GDM1 (cell line): ENCODE data around the gene WIPI1.
"Not testable (repeated sequence)": the region's sequence is repeated elsewhere in the genome, so short reads cannot be mapped to it uniquely, and the experiment has no call there.

ENCODE experiments used
- DNase-seq: peaks from one replicate; lab custom pipeline; 2025; lab: John Stamatoyannopoulos, UW

WIPI1 gene

DNA sequence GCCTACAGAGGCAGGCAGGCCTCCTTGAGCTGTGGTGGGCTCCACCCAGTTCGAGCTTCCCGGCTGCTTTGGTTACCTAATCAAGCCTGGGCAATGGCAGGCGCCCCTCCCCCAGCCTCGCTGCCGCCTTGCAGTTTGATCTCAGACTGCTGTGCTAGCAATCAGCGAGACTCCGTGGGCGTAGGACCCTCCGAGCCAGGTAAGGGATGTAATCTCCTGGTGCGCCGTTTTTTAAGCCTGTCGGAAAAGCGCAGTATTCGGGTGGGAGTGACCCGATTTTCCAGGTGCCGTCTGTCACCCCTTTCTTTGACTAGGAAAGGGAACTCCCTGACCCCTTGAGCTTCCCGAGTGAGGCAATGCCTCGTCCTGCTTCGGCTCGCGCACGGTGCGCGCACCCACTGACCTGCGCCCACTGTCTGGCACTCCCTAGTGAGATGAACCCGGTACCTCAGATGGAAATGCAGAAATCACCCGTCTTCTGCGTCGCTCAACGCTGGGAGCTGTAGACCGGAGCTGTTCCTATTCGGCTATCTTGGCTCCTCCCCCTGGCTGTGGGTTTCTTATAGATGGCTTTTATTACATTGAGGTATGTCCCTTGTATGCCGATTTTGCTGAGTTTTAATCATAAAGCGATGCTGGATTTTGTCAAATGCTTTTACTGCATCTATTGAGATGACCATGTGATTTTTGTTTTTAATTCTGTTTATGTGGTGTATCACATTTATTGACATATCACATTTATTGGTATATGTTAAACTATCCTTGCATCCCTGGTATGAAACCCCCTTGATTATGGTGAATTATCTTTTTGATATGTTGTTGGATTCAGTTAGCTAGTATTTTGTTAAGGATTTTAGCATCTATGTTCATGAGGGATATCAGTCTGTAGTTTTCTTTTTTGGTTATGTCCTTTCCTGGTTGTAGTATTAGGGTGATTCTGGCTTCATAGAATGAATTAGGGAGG, 43.4 kb downstream of the WIPI1 start:
- not testable (repeated sequence) for DNase-seq

DNA sequence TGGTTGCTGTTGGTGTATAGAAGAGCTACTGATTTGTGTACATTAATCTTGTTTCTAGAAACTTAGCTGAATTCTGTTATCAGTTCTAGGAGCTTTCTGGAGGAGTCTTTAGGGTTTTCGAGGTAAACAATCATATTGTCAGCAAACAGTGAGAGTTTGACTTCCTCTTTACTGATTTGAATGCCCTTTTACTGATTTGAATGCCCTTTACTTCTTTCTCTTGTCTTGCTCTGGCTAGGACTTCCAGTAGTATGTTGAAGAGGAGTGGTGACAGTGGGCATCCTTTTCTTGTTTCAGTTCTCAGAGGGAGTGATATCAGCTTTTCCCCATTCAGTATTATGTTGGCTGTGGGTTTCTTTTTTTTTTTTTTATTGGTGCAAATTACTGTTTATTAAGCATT, 49.6 kb downstream of the WIPI1 start:
- DNase-seq, result not testable (repeated sequence)

DNA sequence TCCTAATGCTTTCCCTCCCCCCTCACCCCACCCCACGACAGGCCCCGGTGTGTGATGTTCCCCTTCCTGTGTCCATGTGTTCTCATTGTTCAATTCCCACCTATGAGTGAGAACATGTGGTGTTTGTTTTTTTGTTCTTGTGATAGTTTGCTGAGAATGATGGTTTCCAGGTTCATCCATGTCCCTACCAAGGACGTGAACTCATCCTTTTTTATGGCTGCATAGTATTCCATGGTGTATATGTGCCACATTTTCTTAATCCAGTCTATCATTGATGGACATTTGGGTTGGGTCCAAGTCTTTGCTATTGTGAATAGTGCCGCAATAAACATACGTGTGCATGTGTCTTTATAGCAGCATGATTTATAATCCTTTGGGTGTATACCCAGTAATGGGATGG, 53.5 kb downstream of the WIPI1 start:
- not testable (repeated sequence) for DNase-seq

DNA sequence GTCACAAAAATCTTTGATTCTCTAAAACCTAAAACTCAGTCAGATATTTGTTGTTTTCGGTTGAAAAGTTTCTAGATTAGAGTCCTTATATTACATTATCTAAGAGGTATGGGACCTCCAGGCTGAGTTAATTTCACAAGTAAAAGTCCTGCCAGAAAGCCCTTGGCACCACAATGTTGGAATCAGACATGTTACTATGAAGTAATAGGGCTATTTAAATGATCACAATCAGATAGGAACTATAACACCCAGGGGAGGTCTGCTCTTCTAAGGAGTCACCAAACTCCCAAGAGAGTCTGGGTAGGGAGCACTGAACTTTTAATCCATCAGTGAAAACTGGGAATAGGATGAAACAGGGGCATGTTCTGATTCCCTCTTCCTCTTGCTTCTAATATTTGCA, 54.2 kb downstream of the WIPI1 start:
- DNase-seq, result no peak

DNA sequence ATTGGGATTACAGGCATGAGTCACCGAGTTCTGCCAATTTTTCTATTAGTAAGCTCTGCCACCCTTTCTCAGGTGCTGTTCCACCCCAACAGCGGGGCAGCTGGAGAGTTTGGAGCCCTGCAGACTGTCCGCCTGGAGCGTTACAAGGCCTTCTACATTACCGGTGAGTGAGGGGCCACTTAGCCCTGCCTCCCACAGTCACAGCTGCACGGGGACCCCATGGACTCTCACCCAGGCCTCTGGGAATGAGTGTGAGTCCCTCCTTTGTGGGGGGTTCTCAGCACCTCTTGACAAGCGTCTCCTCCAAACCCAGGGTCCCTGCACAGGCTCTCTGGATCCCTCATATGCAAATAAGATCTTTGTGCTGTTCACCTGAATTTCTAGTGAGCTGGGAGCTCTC, 56.0 kb downstream of the WIPI1 start:
- no peak for DNase-seq

DNA sequence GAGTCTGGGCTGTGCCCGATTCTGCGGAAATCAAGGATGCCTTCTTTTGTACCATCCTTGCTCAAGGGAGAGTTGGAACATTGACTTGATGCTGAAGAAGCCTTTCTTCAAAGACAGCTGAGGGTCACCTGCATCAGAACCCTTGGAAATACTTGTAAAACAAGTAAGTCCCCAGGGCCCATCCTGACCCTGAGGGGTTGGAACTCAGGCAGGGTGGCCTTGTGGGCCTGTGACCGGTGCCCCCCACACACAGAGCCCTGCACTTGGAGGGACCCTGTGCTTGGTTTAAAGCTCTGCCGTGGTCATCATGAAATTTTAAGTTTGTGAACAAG, 56.9 kb downstream of the WIPI1 start:
- no peak for DNase-seq

DNA sequence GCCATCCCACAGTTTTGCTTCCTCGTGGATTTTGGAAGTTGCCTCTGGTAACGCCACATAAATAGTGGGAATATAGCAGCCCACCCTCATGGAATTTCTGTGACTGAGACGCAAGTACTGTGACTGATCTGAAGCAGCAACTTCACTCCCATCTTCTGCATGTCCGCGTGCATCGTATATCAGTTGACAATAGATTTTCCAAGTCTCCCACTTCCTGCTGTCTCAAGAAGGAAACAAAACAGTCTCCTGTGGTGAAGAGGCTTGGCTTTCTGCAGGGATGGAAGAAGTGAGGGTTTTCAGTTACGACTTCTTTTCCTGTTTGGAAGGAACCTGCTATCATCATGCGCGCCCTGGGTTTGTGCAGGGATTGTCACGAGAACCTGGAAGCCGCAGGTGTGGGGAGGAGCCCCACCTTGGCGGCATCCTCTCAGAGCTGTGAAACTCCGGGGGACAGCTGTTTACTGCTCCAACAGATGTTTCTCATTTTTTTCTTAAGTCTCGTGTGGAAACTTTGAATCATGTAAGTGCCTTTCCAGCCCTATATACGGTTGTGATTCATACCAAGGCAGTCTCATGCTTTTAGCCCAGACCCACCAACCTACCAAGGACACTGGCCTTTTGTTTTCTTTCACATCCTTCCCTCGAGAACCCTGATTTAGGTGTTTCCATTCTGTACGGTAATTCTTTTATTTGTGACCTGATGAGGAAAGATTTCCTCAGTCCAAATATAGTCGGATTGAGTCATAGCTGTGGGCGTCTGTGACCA, 57.5 kb downstream of the WIPI1 start:
- DNase-seq, result no peak

DNA sequence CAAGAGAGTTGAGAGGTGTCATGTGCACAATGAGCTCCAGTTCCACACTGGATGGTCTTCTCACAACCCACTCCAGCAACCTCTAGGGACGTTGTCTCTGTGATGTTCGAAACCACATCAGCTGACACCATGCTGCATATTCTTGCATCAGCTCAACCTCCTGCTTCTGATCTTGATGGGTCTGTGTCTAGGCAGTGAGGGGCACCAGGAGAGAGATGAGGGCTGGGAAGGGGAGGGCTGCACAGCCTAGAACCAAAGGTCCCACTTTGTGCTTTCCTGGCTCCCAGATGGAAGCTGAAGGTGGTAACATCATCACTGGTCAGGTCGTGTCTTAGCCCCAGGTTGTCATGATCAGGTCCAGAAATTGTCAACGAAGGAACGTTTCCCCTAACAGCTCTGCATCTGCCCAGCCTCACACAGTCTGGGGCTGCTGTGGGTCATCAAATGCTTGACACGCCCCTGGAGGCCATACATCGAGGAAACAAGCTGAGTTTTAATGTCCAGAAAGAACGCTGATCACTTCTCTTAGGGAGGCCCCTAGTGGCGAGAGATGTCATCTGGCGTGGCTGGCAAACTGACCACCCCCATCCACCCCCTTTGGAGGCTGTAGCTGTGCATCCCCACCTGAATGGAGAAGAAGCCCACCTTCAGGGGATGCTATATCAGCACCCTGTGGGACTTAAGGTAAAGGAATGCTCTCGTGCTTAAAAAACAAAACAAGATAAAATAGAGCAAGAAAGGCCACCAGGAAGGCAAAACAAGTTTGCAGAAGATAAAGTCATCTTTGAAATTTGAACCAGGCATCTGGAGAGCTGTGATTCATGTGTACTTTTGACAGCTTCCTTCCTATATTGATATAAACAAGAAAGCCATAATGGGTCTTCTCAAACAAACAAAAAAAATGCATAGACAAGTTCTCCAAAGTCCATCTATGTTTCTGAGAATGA, 58.3 kb downstream of the WIPI1 start:
- DNase-seq, result no peak

DNA sequence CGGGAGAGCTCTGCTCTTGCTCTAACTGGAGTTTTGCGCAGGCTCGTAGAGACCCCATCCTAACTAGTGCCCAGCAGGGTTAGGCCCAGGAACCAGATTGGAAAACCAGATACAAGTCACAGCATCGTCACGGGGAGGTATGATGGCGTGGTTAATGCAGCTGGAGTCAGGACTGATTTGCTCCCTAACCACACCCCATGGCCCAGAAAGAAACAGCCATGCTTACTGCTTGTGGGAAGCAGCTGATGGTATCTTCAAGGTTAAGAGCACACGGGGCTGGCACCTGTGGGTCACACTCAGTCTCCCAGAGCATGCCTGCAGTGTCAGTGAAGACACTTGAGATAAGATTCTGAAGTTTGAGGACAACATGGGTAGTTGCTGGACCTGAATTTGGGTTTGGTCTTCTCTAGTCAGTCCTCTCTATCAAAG, 60.2 kb downstream of the WIPI1 start:
- DNase-seq, result no peak

DNA sequence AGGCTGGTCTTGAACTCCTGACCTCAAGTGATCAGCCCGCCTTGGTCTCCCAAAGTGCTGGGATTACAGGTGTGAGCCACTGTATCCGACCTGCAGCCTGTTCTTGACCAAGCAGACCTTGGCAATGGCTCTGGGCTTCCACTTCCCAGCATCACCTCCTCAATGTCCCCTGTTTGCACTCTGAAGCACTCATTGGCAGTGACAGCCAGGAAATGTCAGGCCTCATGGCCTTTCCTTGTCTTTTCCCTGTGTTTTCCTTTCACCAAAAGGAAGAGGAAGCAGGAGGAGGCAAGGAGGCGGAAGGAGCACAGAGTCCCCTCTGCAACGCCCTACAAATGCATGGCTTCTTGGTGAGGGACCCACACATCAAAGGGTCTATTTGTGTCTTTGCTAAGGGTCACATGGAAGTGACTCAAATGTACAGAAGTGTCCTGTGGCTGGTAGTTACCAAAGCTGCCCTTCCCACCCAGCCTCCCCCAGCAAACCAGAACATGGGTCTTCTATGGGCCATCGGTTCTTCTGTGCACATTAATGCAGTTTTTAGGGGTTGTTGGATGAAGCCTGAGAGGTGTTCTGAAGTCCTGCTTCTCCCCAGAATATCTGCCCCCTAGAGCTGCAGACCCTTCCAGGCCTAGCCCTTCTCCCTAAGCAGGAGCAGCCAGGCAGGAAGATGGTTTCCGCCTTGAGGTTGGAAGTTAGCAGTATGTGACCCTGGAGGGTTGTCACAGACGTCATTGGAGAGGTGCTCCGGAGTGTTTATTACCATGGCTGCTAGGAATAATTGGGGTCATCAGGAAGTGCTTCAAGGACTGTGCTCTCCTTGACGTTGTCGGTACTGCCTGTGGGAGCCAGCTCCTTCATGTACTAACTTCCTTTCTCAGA, 60.8 kb downstream of the WIPI1 start:
- DNase-seq, result no peak

DNA sequence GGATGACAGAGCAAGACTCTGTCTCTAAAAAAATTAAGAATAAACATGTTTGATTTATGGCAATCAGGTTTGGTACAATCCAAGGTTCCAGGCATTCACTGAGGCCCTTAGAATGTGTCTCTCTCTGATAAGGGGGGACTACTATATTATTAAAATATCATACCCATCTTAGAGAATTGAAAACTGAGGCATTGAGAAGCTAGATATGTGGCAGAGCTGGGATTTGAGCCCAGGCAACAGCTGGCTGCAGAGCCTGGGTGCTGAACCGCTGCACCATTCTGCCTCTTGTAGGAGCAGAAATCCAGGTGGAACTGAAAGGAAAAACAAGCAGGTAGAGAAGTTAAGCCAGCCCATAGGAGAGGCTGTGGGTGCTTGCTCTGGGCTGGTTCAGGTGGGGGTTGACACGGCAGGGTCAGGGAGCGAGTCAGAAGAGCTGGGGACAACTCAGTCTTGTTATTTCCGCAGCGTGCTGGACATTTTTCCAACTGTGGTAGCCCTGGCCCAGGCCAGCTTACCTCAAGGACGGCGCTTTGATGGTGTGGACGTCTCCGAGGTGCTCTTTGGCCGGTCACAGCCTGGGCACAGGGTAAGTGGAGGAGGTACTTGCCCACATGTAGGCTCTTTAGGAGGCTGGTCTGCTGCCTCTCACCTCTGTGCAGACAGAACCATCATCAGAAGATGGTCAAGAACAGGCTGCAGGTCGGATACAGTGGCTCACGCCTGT, 62.5 kb downstream of the WIPI1 start:
- DNase-seq, result no peak

DNA sequence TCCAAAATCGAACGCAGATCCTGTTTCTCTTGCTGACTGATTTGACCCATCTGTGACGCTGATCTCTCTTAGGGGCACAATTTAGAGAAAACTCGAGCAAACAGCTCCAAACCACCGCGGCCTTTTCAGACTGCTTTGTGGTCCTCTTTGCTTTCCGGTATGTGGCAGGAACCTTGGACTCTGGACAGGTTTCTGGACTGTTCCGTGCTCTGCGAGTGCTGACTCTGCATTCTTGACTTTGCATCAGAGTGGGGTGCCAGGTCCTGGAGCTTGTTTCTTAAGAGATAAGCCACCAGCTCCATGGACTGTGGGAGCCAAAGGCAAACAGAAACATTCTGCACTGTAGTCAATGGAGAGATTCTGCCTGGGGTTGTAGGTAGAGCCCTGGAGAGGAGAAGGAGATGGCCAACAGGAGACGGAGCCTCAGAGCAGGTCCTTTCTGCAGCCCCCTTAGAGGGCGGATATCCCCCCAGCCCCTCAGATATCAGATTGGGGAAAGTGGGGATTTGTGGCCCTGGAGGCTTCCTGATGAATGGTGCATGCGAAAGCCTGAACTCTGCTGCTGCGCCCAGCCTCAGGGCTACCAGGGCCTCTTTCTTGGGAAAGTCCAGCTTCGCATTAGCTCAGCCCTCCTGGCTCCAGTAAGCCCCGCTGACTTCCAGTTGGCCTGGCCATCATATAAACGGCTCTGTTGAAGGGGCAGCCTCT, 65.6 kb downstream of the WIPI1 start:
- DNase-seq, result no peak

DNA sequence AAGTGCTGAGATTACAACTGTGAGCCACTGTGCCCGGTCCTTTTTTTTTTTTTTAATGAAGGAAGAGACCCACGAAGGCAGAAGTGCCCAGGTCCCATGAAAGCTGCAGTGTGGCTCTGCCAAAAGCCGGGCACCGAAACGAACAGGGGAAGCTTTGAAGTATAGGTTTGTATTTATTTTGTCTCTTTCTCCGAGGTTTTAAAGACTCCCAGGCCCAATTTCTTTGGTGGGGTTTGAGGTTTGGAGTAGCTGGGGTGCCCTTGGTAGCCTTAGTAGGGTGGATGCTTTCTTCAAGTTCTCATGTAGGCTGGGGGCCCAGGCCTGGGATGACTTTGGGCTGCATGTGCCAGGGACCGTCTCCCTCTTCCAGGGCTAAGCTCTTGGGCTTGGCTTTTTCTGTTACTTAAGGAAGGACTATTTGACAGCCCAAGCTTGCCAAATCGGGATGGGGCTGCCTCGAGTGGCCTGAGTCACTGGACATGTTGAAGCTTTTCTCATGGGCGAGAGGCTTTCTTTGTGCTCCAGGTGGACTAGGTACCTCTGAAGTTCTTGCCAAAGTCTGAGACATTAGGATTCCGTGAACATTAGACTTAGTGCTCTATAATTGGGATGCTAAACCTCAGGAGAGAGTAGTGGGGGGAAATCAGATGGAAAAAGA, 66.3 kb downstream of the WIPI1 start:
- no peak for DNase-seq

DNA sequence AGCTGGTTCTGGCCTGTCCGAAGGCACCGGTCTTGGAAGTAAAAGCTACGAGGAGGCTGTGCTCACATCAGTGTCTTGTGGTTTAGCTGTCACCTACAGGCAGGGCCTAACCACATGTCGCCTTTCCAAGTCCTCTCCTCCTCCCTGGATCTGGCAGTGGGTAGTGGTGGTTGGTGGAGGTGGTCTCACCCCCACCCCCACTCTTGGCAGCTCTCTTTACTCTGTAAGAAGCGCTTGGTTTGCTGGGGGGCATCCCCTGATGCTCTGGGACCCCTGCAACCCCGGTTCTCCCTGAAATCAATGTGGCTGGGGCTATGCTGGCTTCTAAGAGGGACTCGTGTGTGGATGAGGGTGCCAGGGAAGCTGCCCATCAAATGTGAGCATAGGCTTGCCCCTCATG, 68.3 kb downstream of the WIPI1 start:
- DNase-seq, result no peak

DNA sequence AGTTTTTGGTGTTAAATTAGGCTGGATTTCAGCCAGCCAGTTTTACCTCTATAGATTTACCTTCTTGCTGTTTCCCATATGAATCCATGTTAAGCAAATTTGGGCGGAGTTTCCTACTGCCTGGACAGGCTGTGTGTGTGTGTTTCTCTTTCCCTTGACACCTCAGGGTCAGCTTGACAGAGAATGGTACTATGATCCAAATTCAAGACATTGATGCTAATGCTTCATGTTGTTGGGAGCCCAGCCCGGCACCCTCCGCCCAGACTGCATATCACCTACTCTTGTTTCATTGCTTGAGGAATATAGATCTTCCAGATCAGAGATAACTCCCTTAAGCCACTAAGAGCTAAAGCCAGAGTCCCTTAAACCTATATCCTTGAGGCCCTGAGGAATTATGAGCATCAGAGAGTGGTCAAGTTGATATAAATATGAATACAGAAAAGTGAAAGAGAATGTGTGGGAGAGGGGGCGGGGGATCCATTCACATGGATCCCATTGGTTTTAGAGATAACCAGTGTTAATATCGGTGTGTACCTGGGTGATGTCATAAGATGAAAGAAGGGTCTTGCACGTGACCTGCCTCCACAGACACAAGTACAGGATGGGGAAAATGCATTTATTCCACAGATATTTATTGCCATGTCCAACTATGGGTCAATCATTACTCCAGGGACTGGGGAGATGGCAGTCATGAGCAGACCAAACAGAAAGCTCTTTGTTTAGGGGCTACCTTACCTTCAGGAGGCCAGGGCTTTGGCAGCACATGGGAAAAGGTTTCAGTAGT, 69.7 kb downstream of the WIPI1 start:
- DNase-seq, result no peak

DNA sequence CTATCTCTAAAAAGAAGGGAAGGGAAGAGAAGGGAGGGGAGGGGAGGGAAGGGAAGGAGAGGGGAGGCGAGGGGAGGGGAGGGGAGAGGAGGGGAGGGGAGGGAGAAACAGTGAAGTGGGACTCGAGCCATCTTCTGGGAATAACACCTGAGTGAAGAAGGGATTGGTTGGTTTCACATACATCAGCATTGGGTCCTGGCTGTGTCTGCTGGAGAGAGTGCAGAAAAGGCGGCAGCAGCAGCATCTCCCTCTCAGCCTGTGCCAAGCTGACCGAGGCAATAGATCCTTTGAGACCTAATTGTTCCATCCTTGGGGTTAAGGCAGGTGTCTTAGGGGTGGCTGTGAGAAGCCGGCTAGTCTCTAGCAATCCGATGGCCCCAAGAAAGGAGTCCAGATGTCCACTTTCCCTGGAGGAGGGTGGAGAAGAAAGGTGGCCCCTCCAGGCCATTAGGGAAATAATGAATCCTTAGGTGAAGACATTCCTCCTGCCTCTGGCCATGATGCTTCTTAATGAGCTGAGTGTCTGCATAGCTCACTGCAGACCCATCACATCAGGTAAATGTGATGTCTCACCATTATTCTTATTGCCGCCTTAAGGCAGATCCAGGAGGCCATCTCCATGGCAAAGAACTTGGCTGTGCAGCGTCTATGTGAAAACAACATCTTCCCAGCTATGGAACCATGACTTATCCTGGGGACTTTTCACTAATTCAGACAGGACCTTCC, 71.6 kb downstream of the WIPI1 start:
- no peak for DNase-seq

DNA sequence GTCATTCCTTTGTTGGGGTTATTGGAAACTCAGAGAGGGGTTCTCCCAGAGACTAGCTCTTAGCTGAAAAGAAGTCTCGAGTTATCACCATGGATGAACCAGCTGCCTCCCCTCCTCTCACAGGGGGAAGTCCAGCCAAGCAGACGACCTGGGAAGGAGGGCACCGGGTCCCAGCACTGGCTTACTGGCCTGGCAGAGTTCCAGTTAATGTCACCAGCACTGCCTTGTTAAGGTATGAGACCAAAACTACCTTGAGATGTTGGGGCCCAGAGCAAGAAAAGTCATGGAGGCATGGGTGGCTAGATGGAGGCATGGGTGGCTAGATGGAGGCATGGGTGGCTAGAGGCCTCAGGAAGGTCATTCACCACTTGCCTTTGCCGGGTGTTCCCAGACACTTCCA, 72.4 kb downstream of the WIPI1 start:
- no peak for DNase-seq

DNA sequence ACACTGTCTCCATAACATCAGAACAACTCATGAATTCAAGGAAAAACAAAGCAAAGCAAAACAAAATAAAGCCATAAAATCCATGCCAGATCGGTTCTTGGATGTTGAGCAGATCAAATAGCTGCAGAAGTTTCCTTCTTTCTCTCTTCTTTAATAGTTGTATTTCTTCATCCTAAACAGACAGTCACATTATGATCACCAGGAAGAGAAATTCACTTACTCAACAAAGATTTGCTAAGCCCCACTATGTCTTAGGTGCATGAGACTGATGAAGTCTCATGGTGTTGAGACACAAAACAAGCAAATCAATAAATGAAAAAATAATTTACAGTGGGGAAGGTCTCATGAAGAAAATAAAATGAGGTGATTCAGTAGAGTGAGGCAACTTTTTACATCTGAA, 72.8 kb downstream of the WIPI1 start:
- no peak for DNase-seq
